Measurements from ENCODE around the gene ADGRD2. TPM values are rescaled to one million over a fixed set of nuclear protein-coding genes. Genes with fewer than 3 reads are reported as not detected.

The ADGRD2 gene
- total RNA-seq, 1 donor from 2014 or later: not detected

DNA sequence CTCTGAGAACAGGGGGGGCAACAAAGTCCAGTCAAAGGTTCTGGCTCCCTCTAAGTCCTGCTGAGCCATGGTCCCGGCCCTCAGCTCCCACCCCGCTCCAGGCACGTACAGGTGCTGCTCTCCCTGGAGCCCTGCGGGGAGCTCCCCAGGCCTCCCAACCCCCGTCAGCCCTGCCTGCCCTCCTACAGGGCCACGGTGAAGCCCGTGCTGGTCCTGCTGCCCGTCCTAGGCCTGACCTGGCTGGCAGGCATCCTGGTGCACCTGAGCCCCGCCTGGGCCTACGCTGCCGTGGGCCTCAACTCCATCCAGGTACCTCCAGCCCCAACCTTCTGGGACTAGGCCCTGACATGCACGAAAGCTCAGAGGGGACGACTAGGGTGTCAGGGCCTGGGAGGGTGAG lies 20.1 kb downstream of the ADGRD2 start:
- FAIRE-seq (no peak), DNase-seq (ENCODE audit: low read depth) (no peak)
- H3K36me3 ChIP-seq (ENCODE audit: control insufficient read depth, insufficient read depth, low read length): no peaks in the 10 kb centered on the region
- peaks cover 2% of the 10 kb centered on the region for H3K27me3 ChIP-seq (ENCODE audit: control insufficient read depth, insufficient read depth, low read length)
- H3K4me3 ChIP-seq (ENCODE audit: low read depth, low read length): no peak overlapping the region
- no peak for TF ChIP-seq CTCF (IDR thresholded peaks at IDR 0.05; ENCODE audit: insufficient read depth, low read length, severe bottlenecking)

- no peak for FAIRE-seq
- H3K27me3 ChIP-seq (ENCODE audit: control insufficient read depth, insufficient read depth, low read length): peaks cover 2% of the 10 kb centered on the region
- no peak for TF ChIP-seq CTCF (IDR thresholded peaks at IDR 0.05; ENCODE audit: insufficient read depth, low read length, severe bottlenecking)
Observed at GRCh38 chr9:124470726-124471125, 20.5 kb downstream of the ADGRD2 start.

GRCh38 chr9:124471761-124472160 lies 21.5 kb downstream of the ADGRD2 start:
- DNase-seq (ENCODE audit: low read depth) (no peak), FAIRE-seq (no peak)
- H3K4me3 ChIP-seq (ENCODE audit: low read depth, low read length): no peak overlapping the region
- TF ChIP-seq CTCF (IDR thresholded peaks at IDR 0.05; ENCODE audit: insufficient read depth, low read length, severe bottlenecking): no peak
- H3K27me3 ChIP-seq (ENCODE audit: control insufficient read depth, insufficient read depth, low read length): peaks cover 5% of the 10 kb centered on the region
- no peaks in the 10 kb centered on the region for H3K36me3 ChIP-seq (ENCODE audit: control insufficient read depth, insufficient read depth, low read length)

More at GRCh38 chr9:124470726-124471125, 20.5 kb downstream of the ADGRD2 start:
- DNase-seq (ENCODE audit: low read depth): no peak
- Histone ChIP-seq H3K4me3 (ENCODE audit: low read depth, low read length) (no peak overlapping the region), H3K36me3 (ENCODE audit: control insufficient read depth, insufficient read depth, low read length) (no peaks in the 10 kb centered on the region)

- no peak for FAIRE-seq
- DNase-seq (ENCODE audit: low read depth): no peak
- H3K27me3 ChIP-seq (ENCODE audit: control insufficient read depth, insufficient read depth, low read length): peaks cover 8% of the 10 kb centered on the region
- TF ChIP-seq CTCF (IDR thresholded peaks at IDR 0.05; ENCODE audit: insufficient read depth, low read length, severe bottlenecking): no peak
- no peak overlapping the region for H3K4me3 ChIP-seq (ENCODE audit: low read depth, low read length)
- no peaks in the 10 kb centered on the region for H3K36me3 ChIP-seq (ENCODE audit: control insufficient read depth, insufficient read depth, low read length)
Observed at GRCh38 chr9:124472770-124473169, 22.5 kb downstream of the ADGRD2 start.

- H3K4me3 ChIP-seq (ENCODE audit: low read depth, low read length): no peak overlapping the region
- no peak for TF ChIP-seq CTCF (IDR thresholded peaks at IDR 0.05; ENCODE audit: insufficient read depth, low read length, severe bottlenecking)
- FAIRE-seq (peak; percentile 40), DNase-seq (ENCODE audit: low read depth) (no peak)
- H3K27me3 ChIP-seq (ENCODE audit: control insufficient read depth, insufficient read depth, low read length): peaks cover 12% of the 10 kb centered on the region
- no peaks in the 10 kb centered on the region for H3K36me3 ChIP-seq (ENCODE audit: control insufficient read depth, insufficient read depth, low read length)
Observed at GRCh38 chr9:124473310-124473709, 23.1 kb downstream of the ADGRD2 start.

DNA sequence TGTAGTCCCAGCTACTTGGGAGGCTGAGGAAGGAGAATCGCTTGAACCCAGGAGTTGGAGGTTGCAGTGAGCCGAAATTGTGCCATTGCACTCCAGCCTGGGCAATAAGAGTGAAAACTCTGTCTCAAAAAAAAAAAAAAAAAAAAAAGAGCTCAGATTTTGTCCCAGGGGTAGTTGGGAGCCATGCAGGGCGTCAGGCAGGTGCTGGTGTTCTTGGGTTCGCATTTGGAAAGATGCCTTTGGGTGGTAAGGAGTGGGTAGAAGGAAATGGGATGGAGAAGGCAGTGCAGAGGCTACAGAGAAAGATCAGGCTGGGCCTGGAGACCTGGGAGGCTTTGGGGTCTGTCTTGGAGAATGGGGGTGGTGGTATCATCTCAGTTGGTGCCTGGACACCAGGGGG lies 23.9 kb downstream of the ADGRD2 start:
- FAIRE-seq (no peak), DNase-seq (ENCODE audit: low read depth) (no peak)
- TF ChIP-seq CTCF (IDR thresholded peaks at IDR 0.05; ENCODE audit: insufficient read depth, low read length, severe bottlenecking): no peak
- Histone ChIP-seq H3K36me3 (ENCODE audit: control insufficient read depth, insufficient read depth, low read length) (no peaks in the 10 kb centered on the region), H3K27me3 (ENCODE audit: control insufficient read depth, insufficient read depth, low read length) (peaks cover 20% of the 10 kb centered on the region), H3K4me3 (ENCODE audit: low read depth, low read length) (no peak overlapping the region)
